GM12873 (cell line): Measurements from ENCODE around the gene FAM3A.

Source experiments
- CTCF ChIP-seq: IDR thresholded peaks from 2 replicates; pipeline ENCODE4 v1.5.1; 2012; ENCODE audit warnings: low read depth, mild to moderate bottlenecking, moderate library complexity, low read length, control low read depth; ENCODE audit not compliant: insufficient read depth; ENCODE audit errors: missing control alignments

The FAM3A gene

GRCh38 chrX:154508384-154508745, 7.7 kb downstream of the FAM3A start:
- TF ChIP-seq CTCF = no peak

GRCh38 chrX:154507673-154508383, 8.2 kb downstream of the FAM3A start:
- no peak for TF ChIP-seq CTCF

DNA sequence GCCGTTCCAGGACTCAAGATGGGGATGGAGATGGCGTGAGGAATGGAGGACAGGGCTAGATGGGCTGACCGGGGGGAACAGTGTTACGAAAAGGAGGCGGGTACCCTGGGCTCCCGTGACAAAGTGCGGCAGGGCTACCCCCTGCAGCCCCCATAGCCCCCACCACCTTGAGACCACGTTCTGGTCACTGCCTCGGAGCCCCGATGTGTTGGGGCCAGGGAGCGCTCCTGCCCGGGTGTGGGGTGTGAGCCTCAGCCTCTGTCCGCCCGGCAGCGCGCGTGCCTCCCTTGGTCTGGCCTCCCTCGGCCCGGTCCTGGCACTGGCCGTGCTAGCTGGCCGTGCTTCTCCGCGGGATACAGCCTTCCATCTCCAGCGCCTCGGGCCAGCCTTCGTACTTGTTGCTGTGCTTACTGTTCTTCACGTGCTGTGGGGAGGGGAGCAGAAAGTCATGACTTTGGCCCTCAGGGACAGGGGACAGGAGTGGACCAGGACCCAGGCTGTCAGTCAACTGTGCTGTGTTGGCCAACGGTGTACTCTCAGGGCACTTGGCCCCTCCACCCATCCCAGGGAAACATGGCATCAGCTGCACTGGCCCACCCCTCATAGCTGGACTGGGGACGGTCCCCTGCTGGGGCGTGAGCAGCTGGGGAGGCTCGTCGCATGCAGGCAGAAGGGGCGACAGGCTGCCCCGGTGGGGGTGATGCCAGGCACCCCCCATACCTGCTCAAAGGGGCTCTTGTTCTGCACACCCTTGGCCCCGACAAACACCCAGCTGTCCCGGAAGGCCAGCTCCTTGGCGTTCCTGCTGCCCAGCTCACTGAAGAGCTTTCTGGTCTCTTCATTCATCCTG, 9.3 kb downstream of the FAM3A start:
- no peak for TF ChIP-seq CTCF

DNA sequence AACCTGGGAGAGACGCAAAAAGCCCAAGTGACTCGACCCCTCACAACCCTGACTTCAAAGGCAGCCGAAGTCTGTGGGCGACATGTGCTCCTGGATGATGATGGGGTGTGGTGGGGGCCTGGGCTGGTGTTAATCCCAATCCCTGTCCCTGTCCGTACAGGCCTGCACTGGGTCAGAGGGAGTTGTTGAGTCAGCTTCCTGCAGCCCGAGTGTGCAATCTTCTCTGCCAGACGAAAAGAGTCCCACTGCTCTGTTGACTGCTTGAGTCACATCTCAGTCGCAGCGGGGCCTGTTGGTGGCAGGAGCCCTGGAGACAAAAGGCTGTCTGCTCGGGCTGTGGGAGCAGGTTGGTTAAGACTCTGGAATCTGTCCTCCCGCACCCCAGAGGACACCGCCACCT, 10.3 kb downstream of the FAM3A start:
- no peak for TF ChIP-seq CTCF

DNA sequence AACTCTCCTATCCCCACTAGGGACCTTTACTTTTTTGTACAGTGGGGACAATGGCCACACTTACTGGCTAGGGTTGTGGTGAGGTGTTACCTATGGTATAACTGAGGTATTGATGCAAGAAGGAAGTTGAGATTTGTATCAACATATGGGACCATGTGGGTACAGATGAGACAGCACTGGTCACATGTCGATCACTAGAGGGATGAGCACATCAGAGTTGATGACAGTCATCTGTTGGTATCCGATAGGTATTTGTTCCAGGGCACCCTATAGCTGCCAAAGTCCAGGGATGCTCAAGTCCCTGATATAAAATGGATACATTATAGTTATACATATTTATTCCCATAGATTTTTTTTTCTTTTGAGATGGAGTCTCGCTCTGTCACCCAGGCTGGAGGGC, 13.0 kb downstream of the FAM3A start:
- no peak for TF ChIP-seq CTCF

- TF ChIP-seq CTCF = no peak
These were observed 13.9 kb downstream of the FAM3A start for GRCh38 chrX:154502098-154502497.

GRCh38 chrX:154495472-154495922, 20.5 kb downstream of the FAM3A start:
- TF ChIP-seq CTCF = no peak
